GM04503 (cell line): ENCODE measurements around the gene ZFR2.
A peak's percentile ranks its signal among the peaks of the same experiment; 100 is the strongest.

ENCODE experiments used
- DNase-seq: peaks from one replicate; pipeline ENCODE4 v3.0.0-alpha.2; 2012; ENCODE audit warnings: low read depth

Gene ZFR2

DNA sequence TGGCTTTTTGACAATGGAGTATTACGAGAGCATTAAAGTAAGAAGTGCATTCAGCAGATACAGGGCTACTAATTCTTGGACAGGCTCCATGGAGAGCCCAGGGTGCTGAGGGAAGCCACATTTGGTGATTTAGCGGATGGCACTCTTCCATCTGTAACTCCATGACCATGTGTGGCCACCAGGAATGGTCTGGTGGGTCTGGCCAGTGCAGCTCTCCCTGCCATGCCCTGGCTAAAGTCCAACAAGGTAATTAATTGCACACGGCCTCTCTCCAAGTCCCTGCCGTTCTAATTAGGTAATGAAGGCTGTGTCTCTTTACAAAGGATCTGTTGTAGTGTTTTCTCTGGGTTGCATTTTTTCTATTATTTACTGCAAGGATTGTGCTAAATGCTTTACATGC lies 4.3 kb upstream of the ZFR2 start:
- no peak for DNase-seq

DNA sequence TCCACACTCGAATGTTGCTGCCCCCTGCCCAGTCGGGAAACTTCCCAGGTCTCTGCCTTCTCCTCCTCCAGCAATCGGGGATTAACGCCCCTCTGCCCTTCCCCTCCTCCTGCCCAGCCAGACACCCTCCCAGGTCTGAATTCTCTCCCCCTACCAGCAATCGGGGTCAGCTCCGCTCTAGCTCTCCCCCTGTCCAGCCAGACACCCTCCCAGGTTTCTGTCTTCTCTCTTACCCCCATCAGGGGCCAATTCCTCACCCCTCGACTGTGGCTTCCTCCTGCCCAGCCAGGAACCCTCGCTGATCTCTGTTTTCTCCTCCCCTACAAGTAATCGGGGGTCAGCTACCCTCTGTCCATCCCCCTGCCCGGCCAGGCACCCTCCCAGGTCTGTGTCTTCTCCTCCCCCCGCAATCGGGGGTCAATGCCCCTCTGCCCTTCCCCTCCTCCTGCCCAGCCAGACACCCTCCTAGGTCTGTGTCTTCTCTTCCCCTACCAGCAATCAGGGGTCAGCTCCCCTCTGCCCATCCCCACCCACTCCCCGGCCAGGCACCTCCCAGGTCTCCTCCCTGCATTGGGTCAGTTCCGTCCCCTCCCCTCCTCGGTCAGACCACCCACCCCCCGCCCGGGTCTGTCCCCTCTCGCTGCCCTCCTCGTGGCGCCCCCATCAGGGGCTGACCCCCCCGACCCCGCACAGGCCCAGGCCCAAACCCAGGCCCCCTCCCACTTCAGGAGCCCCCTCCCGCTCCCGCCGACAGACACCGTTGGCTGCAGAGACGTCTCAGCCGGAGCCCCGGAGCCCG lies 668 bp downstream of the ZFR2 start:
- no peak for DNase-seq

DNA sequence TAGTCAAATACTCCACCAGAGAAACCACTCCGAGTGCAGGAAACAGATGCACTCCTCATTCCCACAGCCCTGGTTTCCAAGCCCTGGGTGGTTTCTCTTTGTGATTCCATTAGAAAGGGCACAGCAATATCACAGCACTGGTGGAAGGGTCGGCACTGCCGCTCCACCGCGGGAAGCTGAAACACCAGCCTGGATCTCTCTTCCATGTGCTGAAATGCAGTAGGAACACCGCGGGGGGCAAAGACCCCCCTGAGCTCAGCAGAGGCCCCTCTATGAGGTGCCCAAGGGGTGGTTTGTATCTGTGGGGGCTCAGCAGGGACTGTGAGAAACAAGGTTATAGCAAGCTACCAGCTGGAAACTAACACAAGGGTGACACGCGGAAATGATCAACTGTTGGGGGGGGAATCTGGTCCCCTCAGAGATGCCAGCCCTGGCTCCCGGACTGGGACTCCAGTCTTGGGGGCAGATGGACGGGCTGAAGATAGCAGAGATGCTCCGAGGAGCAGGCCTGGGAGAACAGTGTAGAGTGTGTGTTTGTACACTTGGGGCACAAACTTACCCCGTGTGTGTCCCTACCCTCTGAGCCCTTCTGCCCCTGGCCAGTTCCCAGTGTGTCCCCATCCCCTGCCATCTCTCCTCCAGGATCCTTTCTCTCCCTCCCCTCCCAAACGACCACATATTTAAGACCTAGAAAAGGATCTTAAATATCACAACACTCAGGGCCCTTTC lies 1.8 kb downstream of the ZFR2 start:
- DNase-seq: no peak

DNA sequence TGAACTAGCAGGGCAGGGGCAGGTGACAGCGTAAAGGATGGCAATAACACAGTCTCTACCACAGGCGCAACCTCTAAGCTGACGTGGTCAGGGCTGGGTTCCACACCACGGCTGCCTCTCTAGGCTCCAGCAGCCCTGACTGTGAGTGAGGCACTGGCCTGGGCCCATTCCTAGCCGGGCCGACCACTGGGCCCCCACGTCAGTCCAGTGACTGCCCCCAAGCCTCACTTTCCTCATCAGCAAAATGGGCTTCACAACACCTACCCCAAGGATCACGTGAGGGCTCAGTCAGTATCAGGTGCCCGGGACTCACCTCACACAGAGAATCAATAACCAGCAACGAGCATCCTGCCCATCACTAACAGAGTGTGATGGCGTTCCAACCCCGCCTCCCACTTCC lies 5.2 kb downstream of the ZFR2 start:
- no peak for DNase-seq

DNA sequence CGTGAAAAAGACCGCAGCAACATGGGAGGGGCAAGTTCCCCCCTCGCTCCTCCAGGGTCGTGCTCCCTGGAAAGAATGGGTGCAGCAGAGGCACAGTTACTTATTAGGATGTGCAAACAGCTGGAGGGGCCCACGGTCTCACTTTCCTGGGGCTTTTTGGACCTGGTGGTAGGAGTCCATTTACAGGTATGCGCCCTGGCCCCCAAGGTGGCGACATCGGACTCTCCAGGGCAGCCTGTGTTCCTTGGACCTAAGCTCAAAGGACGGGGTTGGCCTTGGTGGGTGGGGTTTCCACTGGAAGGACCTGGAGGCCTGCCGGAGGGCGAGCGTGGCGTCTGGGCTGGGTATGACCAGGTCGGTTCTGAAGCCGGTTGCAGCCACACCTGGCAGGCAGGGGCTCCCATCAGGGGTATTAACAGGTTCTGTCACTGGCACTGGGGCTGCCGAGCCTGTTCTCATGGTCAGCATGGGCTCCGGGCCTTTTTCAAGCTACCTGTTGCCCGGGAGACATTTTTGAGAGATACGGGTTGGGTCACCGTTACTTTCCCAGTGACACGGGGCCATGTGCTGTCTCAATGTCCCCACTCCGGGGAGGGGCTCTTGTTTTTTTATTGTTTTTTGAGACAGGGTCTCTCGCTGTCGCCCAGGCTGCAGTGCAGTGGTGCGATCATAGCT lies 5.9 kb downstream of the ZFR2 start:
- DNase-seq: no peak

DNA sequence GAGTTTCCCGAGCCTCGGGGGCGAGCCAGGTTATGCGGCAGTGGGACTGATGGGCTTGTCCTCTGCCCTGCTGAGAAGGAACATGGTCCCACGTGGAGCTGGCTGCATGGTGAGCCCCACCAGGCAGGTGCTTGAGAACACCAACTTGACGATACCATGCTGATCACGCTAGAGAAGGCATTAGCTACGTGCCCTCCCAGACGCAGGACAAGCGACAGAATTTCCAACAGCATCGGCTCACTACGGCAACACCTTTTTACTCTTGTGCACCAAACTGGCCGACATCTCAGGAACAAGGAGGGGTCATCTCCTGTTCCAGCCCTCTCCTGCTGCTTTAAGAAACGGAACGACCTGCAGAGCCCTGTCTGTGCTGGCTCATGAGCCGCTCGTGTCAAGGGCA lies 8.3 kb downstream of the ZFR2 start:
- DNase-seq: no peak

DNA sequence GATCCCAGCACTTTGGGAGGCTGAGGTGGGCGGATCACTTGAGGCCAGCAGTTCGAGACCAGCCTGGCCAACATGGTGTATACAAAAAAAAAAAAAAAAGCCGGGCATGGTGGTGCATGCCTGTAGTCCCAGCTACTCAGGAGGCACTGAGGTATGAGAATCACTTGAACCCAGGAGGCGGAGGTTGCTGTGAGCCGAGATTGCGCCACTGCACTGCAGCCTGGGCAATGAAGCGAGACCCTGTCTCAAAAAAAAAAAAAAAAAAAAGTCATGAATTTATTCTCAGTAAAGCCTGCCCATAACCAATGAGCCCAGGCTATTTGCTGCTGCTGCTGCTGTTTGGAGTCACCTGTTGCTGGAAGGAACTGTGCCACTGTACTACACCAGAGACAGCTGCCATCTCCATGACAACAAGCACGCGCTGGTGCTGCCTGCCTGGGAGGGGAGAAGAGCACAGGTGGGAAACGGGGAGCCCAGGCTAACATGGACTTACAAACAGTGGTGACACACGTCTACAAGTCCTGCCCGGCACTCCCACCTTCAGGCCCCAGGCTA lies 11.3 kb downstream of the ZFR2 start:
- no peak for DNase-seq

DNA sequence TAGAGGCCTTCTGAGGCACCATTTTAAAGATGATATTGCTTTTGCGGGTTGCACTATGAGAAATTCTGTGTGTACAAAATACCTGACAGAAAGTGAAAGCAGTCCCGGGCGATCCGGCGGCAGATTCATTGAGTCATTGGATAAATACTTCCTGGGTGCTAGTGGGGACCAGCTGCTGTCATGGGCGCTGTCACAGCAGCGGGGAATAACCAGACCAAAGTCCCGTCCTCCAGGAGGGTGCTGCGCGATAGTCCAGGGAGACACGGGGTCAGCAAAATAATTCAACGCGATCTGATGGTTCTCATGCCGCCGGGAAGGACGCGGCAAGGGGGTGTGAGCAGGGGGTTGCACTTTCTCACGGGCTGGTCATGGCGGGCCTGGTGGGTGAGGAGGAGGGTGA lies 13.5 kb downstream of the ZFR2 start:
- no peak for DNase-seq

DNA sequence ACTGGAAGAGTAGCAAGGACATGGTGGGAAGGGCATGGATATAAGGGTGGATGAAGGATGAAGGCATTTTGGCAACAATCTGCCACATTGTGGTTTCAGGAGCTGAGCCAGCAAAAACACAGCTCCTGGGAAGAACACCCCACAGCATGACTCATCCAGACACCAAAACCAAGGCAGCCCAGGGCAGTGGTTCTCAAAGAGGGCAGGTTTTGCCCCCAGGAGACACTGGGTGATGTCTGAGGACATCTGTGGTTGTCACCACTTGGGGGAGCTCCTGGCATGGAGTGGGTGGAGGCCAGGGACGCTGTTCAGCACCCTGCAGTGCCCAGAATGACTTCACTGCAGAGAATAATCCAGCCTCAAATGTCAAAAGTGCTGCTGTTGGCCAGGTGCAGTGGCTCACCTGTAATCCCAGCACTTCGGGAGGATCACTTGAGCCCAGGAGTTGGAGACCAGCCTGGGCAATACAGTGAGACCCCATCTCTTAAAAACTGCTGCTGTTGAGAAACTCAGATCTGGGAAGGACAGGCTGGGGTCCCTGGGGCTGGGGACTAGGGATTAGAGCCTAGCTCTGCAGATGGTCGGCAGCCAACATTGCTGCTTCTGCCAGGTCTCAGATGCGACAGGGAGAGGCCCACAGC lies 16.1 kb downstream of the ZFR2 start:
- peak; percentile 50 for DNase-seq

DNA sequence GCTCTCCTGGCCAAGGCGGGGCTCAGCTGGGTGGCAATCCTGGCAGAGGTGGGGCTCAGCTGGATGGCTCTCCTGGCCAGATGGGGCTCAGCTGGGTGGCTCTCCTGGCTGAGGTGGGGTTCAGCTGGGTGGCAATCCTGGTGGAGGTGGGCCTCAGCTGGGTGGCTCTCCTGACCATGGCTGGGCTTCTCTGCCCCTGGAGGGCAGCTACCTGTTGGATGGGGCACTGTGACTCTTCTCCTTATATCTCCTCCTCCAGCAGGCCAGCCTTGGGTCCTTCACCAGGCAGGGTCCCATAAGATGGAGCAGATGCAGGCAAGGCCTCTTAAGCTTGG lies 16.7 kb downstream of the ZFR2 start:
- no peak for DNase-seq

DNA sequence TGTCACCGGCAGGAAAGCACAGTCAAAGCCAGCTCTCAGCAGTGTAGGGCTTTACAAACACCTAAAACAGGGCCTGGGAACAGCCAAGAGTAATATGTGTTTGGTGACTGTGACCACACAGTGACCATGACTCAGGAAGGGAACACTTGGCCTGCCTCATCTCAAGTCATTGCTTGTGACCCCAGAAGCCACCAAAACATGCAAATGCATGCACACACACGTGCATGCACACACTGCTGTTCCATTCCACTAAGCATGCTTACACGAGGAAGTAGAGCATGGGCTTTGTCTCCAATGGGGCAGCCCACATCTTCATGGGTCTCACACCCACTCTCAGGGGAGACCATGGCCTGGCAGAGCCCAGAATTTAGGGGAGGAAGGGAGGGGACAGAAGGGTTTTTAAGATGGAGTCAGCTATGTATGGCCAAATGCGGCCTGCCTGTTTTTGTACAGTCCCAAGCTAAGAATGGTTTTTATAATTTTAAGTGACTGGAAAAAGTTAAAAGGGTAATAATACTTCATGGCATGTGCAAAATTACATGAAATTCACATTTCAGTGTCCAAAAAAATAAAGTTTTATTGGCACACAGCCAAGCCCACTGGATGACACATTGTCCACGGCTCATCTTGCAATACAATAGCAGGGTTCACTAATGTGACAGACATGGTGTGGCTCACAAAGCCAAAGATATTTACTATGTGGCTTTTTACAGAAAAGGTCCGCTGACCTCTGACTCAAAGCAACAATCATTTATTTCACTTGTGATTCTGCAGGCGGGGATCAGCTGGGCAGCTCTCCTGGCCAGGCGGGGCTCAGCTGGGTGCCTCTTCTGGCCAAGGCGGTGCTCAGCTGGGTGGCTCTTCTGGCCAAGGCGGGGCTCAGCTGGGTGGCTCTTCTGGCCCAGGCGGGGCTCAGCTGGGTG lies 17.3 kb downstream of the ZFR2 start:
- no peak for DNase-seq

DNA sequence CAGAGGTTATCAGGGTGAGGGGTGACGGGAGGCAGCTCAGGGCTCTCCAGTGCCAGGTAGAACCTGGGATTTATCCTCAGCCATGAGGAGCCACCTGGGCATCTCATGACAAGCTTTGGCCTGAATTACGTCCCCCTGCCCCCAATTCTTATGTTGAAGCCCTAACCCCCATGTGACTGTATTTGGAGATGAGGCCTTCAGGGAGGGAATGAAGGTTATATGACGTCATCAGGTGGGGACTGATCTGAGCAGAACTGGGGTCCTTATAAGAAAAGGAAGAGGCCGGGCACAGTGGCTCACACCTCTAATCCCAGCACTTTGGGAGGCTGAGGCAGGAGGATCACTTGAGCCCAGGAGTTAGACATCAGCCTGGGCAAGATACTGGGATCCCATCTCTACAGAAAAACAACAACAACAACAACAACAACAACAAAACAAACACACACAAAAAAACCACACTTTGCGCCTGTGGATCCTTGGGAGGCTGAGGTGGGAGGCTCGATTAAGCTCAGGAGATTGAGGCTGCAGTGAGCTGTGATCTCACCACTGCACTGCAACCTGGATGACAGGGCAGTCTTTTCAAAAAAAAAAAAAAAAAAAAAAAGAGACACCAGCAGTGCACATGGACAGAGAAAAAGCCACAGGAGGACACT lies 18.4 kb downstream of the ZFR2 start:
- DNase-seq: no peak

DNA sequence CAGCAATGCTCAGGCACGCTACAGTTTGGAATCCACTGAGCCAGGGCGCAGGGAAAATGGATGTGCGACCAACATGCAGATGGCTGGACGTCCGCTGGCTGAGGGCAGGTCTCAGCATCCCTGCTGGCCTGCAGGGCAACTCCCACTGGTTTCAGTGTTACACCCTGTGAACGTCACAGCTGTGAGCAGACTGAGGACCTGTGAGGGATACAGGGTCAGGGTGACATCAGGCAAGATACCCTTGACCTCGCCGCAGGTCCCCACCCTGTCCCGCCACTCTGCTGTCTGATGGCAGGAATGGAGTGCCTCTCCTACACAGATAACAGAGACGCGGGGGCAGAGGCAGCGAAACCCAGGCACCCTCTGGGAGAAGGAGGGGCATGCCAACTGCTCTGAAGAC lies 19.1 kb downstream of the ZFR2 start:
- DNase-seq: no peak

DNA sequence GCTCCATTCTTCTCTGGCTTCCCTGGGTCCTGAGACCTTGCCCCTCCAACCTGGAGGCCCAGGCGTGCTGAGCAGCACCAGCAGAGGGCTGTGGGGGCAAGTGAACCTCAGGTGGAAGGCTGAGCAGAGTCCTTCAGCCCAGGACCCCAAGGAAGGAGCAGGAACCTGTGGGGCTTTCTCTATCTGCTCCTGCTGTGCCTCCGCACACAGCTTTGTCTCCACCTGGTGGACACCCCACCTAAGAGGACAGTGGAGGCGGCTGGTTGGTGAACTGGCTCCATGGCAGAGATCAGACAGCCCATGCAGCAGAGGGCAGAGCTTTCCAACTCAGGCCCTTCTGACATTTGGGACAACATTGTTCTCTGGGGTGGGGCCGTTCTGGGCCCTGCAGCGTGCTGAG lies 19.7 kb downstream of the ZFR2 start:
- no peak for DNase-seq

DNA sequence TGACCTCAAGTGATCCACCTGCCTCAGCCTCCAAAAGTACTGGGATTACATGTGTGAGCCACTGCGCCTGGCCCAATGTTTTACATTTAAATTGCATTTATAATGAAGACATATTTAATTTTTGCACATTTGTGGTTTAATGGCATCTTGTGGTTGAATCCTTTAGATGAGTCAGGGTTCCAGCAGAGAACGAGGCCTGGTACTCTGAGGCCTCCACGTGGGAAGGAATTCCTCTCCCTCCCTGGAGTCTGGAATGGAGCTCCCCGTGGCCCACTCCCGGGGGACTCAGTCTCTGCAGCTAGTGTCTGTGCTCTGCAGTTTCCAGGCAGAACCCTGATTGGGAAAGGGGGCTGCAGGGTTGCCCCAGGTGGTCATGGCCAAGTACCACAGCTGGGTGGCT lies 24.2 kb downstream of the ZFR2 start:
- DNase-seq: no peak

DNA sequence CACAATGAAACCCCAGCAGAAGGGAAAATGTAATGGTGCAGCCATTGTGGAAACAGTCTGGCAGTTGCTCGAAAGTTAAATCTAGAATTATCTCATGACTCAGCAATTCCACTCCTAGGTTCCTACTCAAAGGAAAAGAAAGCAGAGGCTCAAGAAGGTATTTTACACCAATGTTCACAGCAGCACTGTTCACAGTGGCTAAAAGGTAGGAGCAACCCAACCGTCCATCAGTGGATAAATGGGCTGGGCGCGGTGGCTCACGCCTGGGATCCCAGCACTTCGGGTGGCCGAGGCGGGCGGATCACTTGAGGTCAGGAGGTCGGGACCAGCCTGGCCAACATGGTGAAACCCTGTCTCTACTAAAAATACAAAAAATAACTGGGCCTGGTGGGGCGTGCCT lies 25.9 kb downstream of the ZFR2 start:
- DNase-seq: no peak

DNA sequence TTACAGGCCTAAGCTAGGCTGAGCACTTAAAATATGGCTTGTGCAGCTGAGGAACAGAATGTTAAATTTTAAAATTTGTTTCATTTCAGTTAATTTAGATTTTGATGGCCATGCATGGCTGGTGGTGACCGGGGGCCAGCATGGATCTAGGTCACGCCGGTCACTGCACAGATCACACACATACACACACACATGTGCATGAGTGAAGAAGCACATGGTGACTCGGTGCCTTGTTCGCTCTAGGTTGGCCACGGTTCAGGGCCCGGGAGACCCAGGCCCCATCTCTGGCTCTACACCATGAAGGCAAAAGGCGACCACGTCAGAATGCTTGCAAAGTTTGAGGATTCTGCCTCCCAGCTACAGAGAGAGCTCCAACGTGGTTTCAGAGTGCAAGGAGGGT lies 28.0 kb downstream of the ZFR2 start:
- no peak for DNase-seq

DNA sequence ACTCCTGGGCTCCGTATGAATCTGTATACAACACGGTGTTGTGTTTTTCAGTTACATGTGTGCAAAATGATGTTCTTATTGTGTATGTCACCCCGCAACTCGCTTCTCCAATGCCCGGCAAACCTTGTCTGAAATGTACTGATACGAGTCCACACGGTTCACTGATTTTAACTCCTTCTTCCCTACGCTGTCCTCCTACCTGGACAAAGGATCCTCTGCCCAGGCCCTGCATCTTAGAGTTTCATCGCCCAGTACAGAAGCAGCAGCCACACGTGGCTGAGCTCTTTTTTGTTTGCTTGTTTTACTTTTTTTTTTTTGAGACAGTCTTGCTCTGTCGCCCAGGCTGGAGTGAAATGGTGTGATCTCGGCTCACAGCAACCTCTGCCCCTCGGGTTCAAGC lies 28.9 kb downstream of the ZFR2 start:
- DNase-seq: no peak

DNA sequence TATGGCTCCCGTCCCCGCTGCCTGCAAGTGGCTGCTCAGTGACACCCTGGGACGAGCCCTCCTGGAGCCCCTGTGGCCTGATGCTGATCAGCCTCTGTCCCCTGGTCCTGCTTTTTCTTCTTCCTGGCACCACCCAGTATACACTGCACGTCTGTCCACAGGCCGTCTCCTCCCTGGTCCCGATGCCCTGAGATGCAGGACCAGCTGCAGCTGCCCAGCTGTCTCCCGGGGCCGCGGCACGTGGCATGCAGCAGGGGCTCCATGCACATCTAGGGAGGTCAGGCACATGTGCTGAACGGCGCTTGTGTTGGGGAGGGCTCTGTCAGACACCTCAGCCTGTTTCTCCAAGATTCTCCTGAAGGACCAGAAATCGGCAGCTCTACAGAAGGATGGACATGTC lies 30.2 kb downstream of the ZFR2 start:
- no peak for DNase-seq

DNA sequence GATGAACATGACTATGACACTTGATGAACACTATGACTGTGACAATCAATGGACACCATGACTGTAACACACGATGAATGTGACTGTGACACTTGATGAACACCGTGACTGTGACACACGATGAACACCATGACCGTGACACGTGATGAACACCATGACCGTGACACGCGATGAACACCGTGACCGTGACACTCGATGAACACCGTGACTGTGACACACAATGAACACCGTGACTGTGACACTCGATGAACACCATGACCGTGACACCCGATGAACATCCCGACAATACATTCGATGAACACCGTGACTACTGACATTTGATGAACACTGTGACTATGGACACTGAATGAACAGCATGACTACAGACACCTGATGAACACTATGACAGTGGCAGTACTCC lies 30.9 kb downstream of the ZFR2 start:
- DNase-seq: no peak

DNA sequence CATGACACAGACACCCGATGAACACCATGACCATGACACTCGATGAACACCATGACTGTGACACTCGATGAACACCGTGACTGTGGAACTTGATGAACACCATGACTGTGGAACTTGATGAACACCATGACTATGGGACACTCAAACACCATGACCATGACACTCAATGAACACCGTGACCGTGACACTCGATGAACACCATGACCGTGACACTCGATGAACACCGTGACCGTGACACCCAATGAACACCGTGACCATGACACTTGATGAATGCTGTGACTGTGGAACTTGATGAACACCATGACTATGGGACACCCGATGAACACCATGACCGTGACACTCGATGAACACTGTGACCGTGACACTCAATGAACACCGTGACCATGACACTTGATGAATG lies 31.5 kb downstream of the ZFR2 start:
- DNase-seq: no peak
